GM12892 (cell line): Measurements from ENCODE around the gene EXOC6B.

Experiments
- POLR2A ChIP-seq: IDR thresholded peaks from 2 replicates; pipeline ENCODE4 v1.6.1; 2011; ENCODE audit warnings: low read depth, low read length, control low read depth
- POLR2AphosphoS5 ChIP-seq: IDR thresholded peaks from 2 replicates; pipeline ENCODE4 v1.6.1; 2011; ENCODE audit warnings: low read depth, low read length, control low read depth

GRCh38 chr2:72793798-72794440, 31.9 kb downstream of the EXOC6B start:
- TF ChIP-seq POLR2A (no peak), POLR2AphosphoS5 (no peak)
